ENCODE measurements around the gene SEMA4C.

GRCh38 chr2:96870626-96871255 lies 861 bp upstream of the SEMA4C start:
- TF ChIP-seq CTCF (conservative IDR thresholded peaks at IDR 0.05) (no peak), ZFX (IDR thresholded peaks at IDR 0.05) (no peak)

All from C4-2B (cell line).